Activated T-cell treated with anti-CD3 and anti-CD28 coated beads for 48 hours (primary cell): ENCODE data around the gene HIPK2.

Experiments used
- DNase-seq: peaks from one replicate; pipeline ENCODE4 v3.0.0-alpha.2; 2020; ENCODE audit warnings: low read depth

Gene HIPK2

GRCh38 chr7:139648941-139649425, 128.8 kb downstream of the HIPK2 start:
- peak; percentile 33 for DNase-seq

GRCh38 chr7:139648391-139648861, 129.4 kb downstream of the HIPK2 start:
- DNase-seq, result no peak

GRCh38 chr7:139647814-139648390, 129.9 kb downstream of the HIPK2 start:
- no peak for DNase-seq

- DNase-seq, result no peak
These were observed 130.7 kb downstream of the HIPK2 start for GRCh38 chr7:139647085-139647484.

- no peak for DNase-seq
These were observed 131.2 kb downstream of the HIPK2 start for GRCh38 chr7:139646566-139646965.

GRCh38 chr7:139645572-139646523, 131.9 kb downstream of the HIPK2 start:
- peak; percentile 68 for DNase-seq

- no peak for DNase-seq
These were observed 133.7 kb downstream of the HIPK2 start for GRCh38 chr7:139643951-139644585.

GRCh38 chr7:139642283-139642682, 135.5 kb downstream of the HIPK2 start:
- no peak for DNase-seq

GRCh38 chr7:139641337-139641992, 136.3 kb downstream of the HIPK2 start:
- no peak for DNase-seq

- no peak for DNase-seq
These were observed 137.1 kb downstream of the HIPK2 start for GRCh38 chr7:139640681-139641080.

- no peak for DNase-seq
These were observed 138.2 kb downstream of the HIPK2 start for GRCh38 chr7:139639563-139639962.

GRCh38 chr7:139635526-139636302, 142.1 kb downstream of the HIPK2 start:
- DNase-seq, result peak; percentile 56

GRCh38 chr7:139634087-139634486, 143.7 kb downstream of the HIPK2 start:
- DNase-seq, result no peak

- DNase-seq, result no peak
These were observed 146.2 kb downstream of the HIPK2 start for GRCh38 chr7:139631520-139632031.

GRCh38 chr7:139630643-139631519, 146.9 kb downstream of the HIPK2 start:
- no peak for DNase-seq

- DNase-seq, result no peak
These were observed 148.3 kb downstream of the HIPK2 start for GRCh38 chr7:139629392-139630082.

GRCh38 chr7:139627831-139628230, 150.0 kb downstream of the HIPK2 start:
- no peak for DNase-seq

GRCh38 chr7:139626817-139627216, 151.0 kb downstream of the HIPK2 start:
- DNase-seq, result no peak

GRCh38 chr7:139623518-139623917, 154.3 kb downstream of the HIPK2 start:
- DNase-seq, result no peak
